Activated T-cell treated with anti-CD3 and anti-CD28 coated beads, Interleukin-2, amount 50 U/mL, for 4 hours (primary cell): ENCODE data around the gene ADAMTS6. TPM values are rescaled to one million over a fixed set of nuclear protein-coding genes. Genes with fewer than 3 reads are reported as not detected.

ENCODE experiments used
- ATAC-seq, 2 donors: fragments of 200-7000 bp; cut with Tn5 transposase; one replicate each; pipeline ENCODE4 v1.10.0; 2021
- DNase-seq: peaks from one replicate; pipeline ENCODE4 v3.0.0-alpha.2; 2020
- H3K27me3 Mint-ChIP-seq: one replicate; pipeline ENCODE4 v1.8.0; 2021; ENCODE audit warnings: low read depth, mixed read lengths
- H3K36me3 Mint-ChIP-seq: one replicate; pipeline ENCODE4 v1.8.0; 2022; ENCODE audit warnings: mixed read lengths; ENCODE audit not compliant: insufficient read depth
- H3K4me1 Mint-ChIP-seq: one replicate; pipeline ENCODE4 v1.8.0; 2021; ENCODE audit warnings: low read depth, mixed read lengths
- H3K4me3 Mint-ChIP-seq: one replicate; pipeline ENCODE4 v1.8.0; 2021; ENCODE audit warnings: mild to moderate bottlenecking, moderate library complexity, mixed read lengths
- H3K9me3 Mint-ChIP-seq: one replicate; pipeline ENCODE4 v1.8.0; 2021; ENCODE audit warnings: mixed read lengths
- total RNA-seq, 3 donors: library from RNA; stranded (reverse); gene quantifications; one replicate each; pipeline ENCODE4 v1.2.1, GENCODE V29; 2021

ADAMTS6 gene
- total RNA-seq, 3 donors from 2014 or later: 0.27 to 0.63 (median 0.61) TPM

- Mint-ChIP-seq H3K36me3 (no peaks in the 10 kb centered on the region), H3K9me3 (no peaks in the 10 kb centered on the region), H3K27me3 (no peaks in the 10 kb centered on the region), H3K4me1 (no peaks in the 10 kb centered on the region), H3K4me3 (no peak overlapping the region)
- no peak for DNase-seq
- ATAC-seq: no peak
These were observed 318.0 kb downstream of the ADAMTS6 start for GRCh38 chr5:65163698-65164097.

GRCh38 chr5:65161655-65162054 is 320.1 kb downstream of the ADAMTS6 start:
- no peak for ATAC-seq
- Mint-ChIP-seq H3K9me3 (no peaks in the 10 kb centered on the region), H3K36me3 (no peaks in the 10 kb centered on the region), H3K4me3 (no peak overlapping the region), H3K4me1 (no peaks in the 10 kb centered on the region), H3K27me3 (no peaks in the 10 kb centered on the region)
- DNase-seq: no peak

GRCh38 chr5:65157906-65158603 is 323.7 kb downstream of the ADAMTS6 start:
- Mint-ChIP-seq H3K4me1 (no peaks in the 10 kb centered on the region), H3K27me3 (no peaks in the 10 kb centered on the region), H3K36me3 (no peaks in the 10 kb centered on the region), H3K4me3 (no peak overlapping the region), H3K9me3 (no peaks in the 10 kb centered on the region)
- no peak for ATAC-seq
- no peak for DNase-seq

GRCh38 chr5:65156933-65157332 is 324.8 kb downstream of the ADAMTS6 start:
- Mint-ChIP-seq H3K27me3 (no peaks in the 10 kb centered on the region), H3K9me3 (no peaks in the 10 kb centered on the region), H3K36me3 (no peaks in the 10 kb centered on the region), H3K4me3 (no peak overlapping the region), H3K4me1 (no peaks in the 10 kb centered on the region)
- DNase-seq (no peak), ATAC-seq (no peak)

- no peaks in the 10 kb centered on the region for H3K4me1 Mint-ChIP-seq
- no peaks in the 10 kb centered on the region for H3K36me3 Mint-ChIP-seq
- DNase-seq (no peak), ATAC-seq (no peak)
- H3K4me3 Mint-ChIP-seq: no peak overlapping the region
- no peaks in the 10 kb centered on the region for H3K27me3 Mint-ChIP-seq
- no peaks in the 10 kb centered on the region for H3K9me3 Mint-ChIP-seq
These were observed 329.6 kb downstream of the ADAMTS6 start for GRCh38 chr5:65152131-65152530.

GRCh38 chr5:65151614-65152013 is 330.1 kb downstream of the ADAMTS6 start:
- no peaks in the 10 kb centered on the region for H3K36me3 Mint-ChIP-seq

GRCh38 chr5:65150599-65151304 is 331.0 kb downstream of the ADAMTS6 start:
- Mint-ChIP-seq H3K4me3 (no peak overlapping the region), H3K27me3 (no peaks in the 10 kb centered on the region), H3K4me1 (no peaks in the 10 kb centered on the region), H3K9me3 (no peaks in the 10 kb centered on the region), H3K36me3 (no peaks in the 10 kb centered on the region)
- DNase-seq: no peak
- ATAC-seq: no peak

More at GRCh38 chr5:65151614-65152013, 330.1 kb downstream of the ADAMTS6 start:
- Mint-ChIP-seq H3K9me3 (no peaks in the 10 kb centered on the region), H3K4me3 (no peak overlapping the region), H3K27me3 (no peaks in the 10 kb centered on the region), H3K4me1 (no peaks in the 10 kb centered on the region)
- ATAC-seq: no peak
- DNase-seq: no peak

GRCh38 chr5:65149827-65150226 is 331.9 kb downstream of the ADAMTS6 start:
- DNase-seq (no peak), ATAC-seq (no peak)
- no peaks in the 10 kb centered on the region for H3K27me3 Mint-ChIP-seq
- no peaks in the 10 kb centered on the region for H3K36me3 Mint-ChIP-seq
- no peaks in the 10 kb centered on the region for H3K4me1 Mint-ChIP-seq
- H3K4me3 Mint-ChIP-seq: no peak overlapping the region
- no peaks in the 10 kb centered on the region for H3K9me3 Mint-ChIP-seq

- no peaks in the 10 kb centered on the region for H3K9me3 Mint-ChIP-seq
- ATAC-seq: no peak
- DNase-seq: no peak
- no peak overlapping the region for H3K4me3 Mint-ChIP-seq
- H3K36me3 Mint-ChIP-seq: no peaks in the 10 kb centered on the region
- H3K4me1 Mint-ChIP-seq: no peaks in the 10 kb centered on the region
- no peaks in the 10 kb centered on the region for H3K27me3 Mint-ChIP-seq
These were observed 337.4 kb downstream of the ADAMTS6 start for GRCh38 chr5:65144136-65144871.

GRCh38 chr5:65142511-65143011 is 339.2 kb downstream of the ADAMTS6 start:
- Mint-ChIP-seq H3K4me3 (no peak overlapping the region), H3K9me3 (no peaks in the 10 kb centered on the region), H3K27me3 (no peaks in the 10 kb centered on the region), H3K36me3 (no peaks in the 10 kb centered on the region), H3K4me1 (no peaks in the 10 kb centered on the region)
- ATAC-seq (no peak), DNase-seq (no peak)

- Mint-ChIP-seq H3K36me3 (no peaks in the 10 kb centered on the region), H3K4me3 (no peak overlapping the region), H3K9me3 (no peaks in the 10 kb centered on the region), H3K4me1 (no peaks in the 10 kb centered on the region), H3K27me3 (no peaks in the 10 kb centered on the region)
- DNase-seq: no peak
- no peak for ATAC-seq
These were observed 339.7 kb downstream of the ADAMTS6 start for GRCh38 chr5:65142016-65142415.

- ATAC-seq (no peak), DNase-seq (no peak)
- H3K4me3 Mint-ChIP-seq: no peak overlapping the region
- no peaks in the 10 kb centered on the region for H3K27me3 Mint-ChIP-seq
- H3K9me3 Mint-ChIP-seq: no peaks in the 10 kb centered on the region
- no peaks in the 10 kb centered on the region for H3K36me3 Mint-ChIP-seq
- H3K4me1 Mint-ChIP-seq: no peaks in the 10 kb centered on the region
These were observed 340.2 kb downstream of the ADAMTS6 start for GRCh38 chr5:65141493-65141892.

GRCh38 chr5:65137631-65138030 is 344.1 kb downstream of the ADAMTS6 start:
- ATAC-seq: no peak
- no peaks in the 10 kb centered on the region for H3K27me3 Mint-ChIP-seq

GRCh38 chr5:65133477-65134110 is 348.1 kb downstream of the ADAMTS6 start:
- no peak overlapping the region for H3K4me3 Mint-ChIP-seq
- H3K27me3 Mint-ChIP-seq: no peaks in the 10 kb centered on the region
- DNase-seq (no peak), ATAC-seq (no peak)
- H3K36me3 Mint-ChIP-seq: no peaks in the 10 kb centered on the region
- H3K9me3 Mint-ChIP-seq: no peaks in the 10 kb centered on the region
- no peaks in the 10 kb centered on the region for H3K4me1 Mint-ChIP-seq

More at GRCh38 chr5:65137631-65138030, 344.1 kb downstream of the ADAMTS6 start:
- Mint-ChIP-seq H3K9me3 (no peaks in the 10 kb centered on the region), H3K4me1 (no peaks in the 10 kb centered on the region), H3K36me3 (no peaks in the 10 kb centered on the region), H3K4me3 (no peak overlapping the region)
- no peak for DNase-seq
